GM12865 (cell line): Measurements from ENCODE around the gene MCC.
A peak's percentile ranks its signal among the peaks of the same experiment; 100 is the strongest.

ENCODE experiments used
- DNase-seq: peaks from one replicate; pipeline ENCODE4 v3.0.0; 2010; ENCODE audit warnings: low read depth
- H3K4me3 ChIP-seq: 2 replicates; pipeline ENCODE4 v1.5.1; 2011; ENCODE audit warnings: mild to moderate bottlenecking, low read depth, low read length, control low read depth
- CTCF ChIP-seq: IDR thresholded peaks from 2 replicates; pipeline ENCODE4 v1.5.1; 2011; ENCODE audit warnings: low read length, control low read depth, low read depth, inconsistent platforms; ENCODE audit not compliant: insufficient read depth; ENCODE audit errors: missing control alignments

The MCC gene

GRCh38 chr5:112998296-112998695 is 490.0 kb downstream of the MCC start:
- DNase-seq: no peak
- TF ChIP-seq CTCF: no peak

GRCh38 chr5:112996830-112997374 is 491.4 kb downstream of the MCC start:
- TF ChIP-seq CTCF: no peak
- DNase-seq: no peak
- no peak overlapping the region for H3K4me3 ChIP-seq

More at GRCh38 chr5:112998296-112998695, 490.0 kb downstream of the MCC start:
- H3K4me3 ChIP-seq: no peak overlapping the region

GRCh38 chr5:112995764-112996618 is 492.3 kb downstream of the MCC start:
- no peak overlapping the region for H3K4me3 ChIP-seq
- DNase-seq: peak; percentile 71
- TF ChIP-seq CTCF: peak; percentile 84

- TF ChIP-seq CTCF: no peak
- no peak for DNase-seq
- no peak overlapping the region for H3K4me3 ChIP-seq
Measured at GRCh38 chr5:112986224-112986623, 502.0 kb downstream of the MCC start.

GRCh38 chr5:112983363-112983762 is 504.9 kb downstream of the MCC start:
- no peak for TF ChIP-seq CTCF
- no peak overlapping the region for H3K4me3 ChIP-seq
- no peak for DNase-seq

- TF ChIP-seq CTCF: no peak
- DNase-seq: no peak
- peak overlapping the region; percentile 93 for H3K4me3 ChIP-seq
Measured at GRCh38 chr5:112979723-112980122, 508.5 kb downstream of the MCC start.
